GM12875 (cell line): ENCODE results near the gene AMBP.

ENCODE experiments used
- H3K4me3 ChIP-seq: one replicate; pipeline ENCODE4 v1.5.1; 2011; ENCODE audit warnings: low read depth, low read length, control low read depth
- CTCF ChIP-seq: IDR thresholded peaks from 2 replicates; pipeline ENCODE4 v1.5.1; 2011; ENCODE audit warnings: low read depth, mild to moderate bottlenecking, control low read depth, inconsistent platforms, low read length, moderate library complexity, borderline replicate concordance; ENCODE audit not compliant: insufficient read depth

AMBP gene

GRCh38 chr9:114078021-114078780 is at the start of gene AMBP:
Gene AMBP, minus strand, starts transcription at chr9:114078300. Its CDS starts 91 bp downstream, at chr9:114078209.
- TF ChIP-seq CTCF: no peak
- H3K4me3 ChIP-seq: no peak within 1 kb of the TSS

- no peak overlapping the region for H3K4me3 ChIP-seq
- TF ChIP-seq CTCF: no peak
Observed at GRCh38 chr9:114126247-114127060, 48.4 kb upstream of the AMBP start.

- no peak for TF ChIP-seq CTCF
- H3K4me3 ChIP-seq: no peak overlapping the region
Observed at GRCh38 chr9:114125476-114126013, 47.4 kb upstream of the AMBP start.

GRCh38 chr9:114124666-114125475 is 46.8 kb upstream of the AMBP start:
- H3K4me3 ChIP-seq: no peak overlapping the region
- TF ChIP-seq CTCF: no peak

GRCh38 chr9:114124138-114124537 is 46.0 kb upstream of the AMBP start:
- H3K4me3 ChIP-seq: no peak overlapping the region
- no peak for TF ChIP-seq CTCF

GRCh38 chr9:114123031-114123977 is 45.2 kb upstream of the AMBP start:
- H3K4me3 ChIP-seq: no peak overlapping the region
- no peak for TF ChIP-seq CTCF
